ENCODE data around the gene KDF1.

The KDF1 gene

DNA sequence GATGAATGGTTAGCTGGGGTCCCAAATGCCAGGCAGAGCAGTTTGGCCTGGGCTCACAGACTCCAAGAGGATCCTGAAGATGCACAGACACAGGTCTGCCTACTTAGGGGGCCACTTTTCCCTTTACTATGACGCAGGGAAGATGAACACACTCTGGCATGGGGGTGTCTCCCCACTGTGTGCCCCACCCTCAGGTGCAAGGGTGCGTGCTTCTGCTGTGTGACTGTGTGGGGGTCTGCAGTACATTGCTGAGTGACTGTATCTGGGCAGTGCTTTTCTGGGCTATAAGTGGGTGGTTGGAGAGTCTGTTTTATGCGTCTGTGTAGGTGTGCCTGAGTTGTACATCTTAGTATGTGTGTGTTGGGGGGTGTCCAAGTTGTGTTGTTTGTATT, 50.3 kb downstream of the KDF1 start:
- H3K4me3 ChIP-seq (ENCODE audit: insufficient read depth, low read depth, low read length, poor library complexity, severe bottlenecking), result no peak overlapping the region
- H3K27me3 ChIP-seq (replicated peaks; ENCODE audit: control insufficient read depth, insufficient read depth, low read length, poor library complexity, severe bottlenecking), result no peaks in the 10 kb centered on the region
- no peaks in the 10 kb centered on the region for H3K4me1 ChIP-seq (ENCODE audit: control insufficient read depth, insufficient read depth, low read length, poor library complexity, severe bottlenecking)
- H3K9me3 ChIP-seq (ENCODE audit: control insufficient read depth, low read length), result no peaks in the 10 kb centered on the region
- H3K27ac ChIP-seq (ENCODE audit: insufficient read depth, low read length, poor library complexity, severe bottlenecking), result no peak overlapping the region
- no peak for DNase-seq
- H3K36me3 ChIP-seq (ENCODE audit: control insufficient read depth, insufficient read depth, low read length), result no peaks in the 10 kb centered on the region

DNA sequence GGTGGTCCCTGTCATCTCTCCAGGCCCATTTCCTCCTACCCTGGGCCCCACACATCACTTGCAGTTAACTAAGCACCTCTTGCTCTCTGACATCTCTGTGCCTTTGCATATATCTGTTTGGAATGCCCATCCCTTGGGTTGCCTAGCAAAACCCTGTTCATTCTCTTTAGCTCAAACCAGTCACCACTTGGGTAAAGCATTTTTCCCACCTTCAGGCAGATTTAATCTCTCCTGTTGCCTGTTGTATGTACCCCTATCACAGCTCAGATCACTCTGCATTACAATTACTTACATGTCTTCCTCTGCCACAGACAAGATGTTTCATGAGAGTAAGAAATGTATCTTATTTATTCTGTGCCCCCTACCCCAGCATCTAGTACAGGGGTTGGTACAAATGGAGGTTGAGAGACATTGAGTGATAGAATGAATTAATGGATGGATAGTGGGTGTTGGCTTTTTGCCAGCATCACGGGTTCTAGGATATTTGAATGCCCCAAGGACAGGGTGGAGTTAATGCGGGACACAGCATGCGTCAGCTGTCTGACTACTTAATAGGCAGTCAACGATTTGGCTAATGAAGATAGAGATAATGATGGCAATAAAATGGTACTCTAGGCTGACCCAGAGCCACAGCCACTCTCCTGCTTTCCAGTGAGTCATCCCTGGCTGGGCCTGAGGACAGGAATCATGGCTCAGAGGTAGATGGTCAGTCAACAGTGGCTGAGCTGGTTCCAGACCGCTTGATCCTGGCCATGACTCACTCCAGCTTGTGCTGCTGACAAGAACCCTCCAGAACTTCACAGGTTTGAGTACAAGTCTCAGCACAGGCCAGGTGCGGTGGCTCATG, 53.0 kb downstream of the KDF1 start:
- H3K4me1 ChIP-seq (ENCODE audit: control insufficient read depth, insufficient read depth, low read length, poor library complexity, severe bottlenecking), result no peaks in the 10 kb centered on the region
- H3K36me3 ChIP-seq (ENCODE audit: control insufficient read depth, insufficient read depth, low read length), result no peaks in the 10 kb centered on the region
- no peak for DNase-seq
- H3K4me3 ChIP-seq (ENCODE audit: insufficient read depth, low read depth, low read length, poor library complexity, severe bottlenecking), result no peak overlapping the region
- no peaks in the 10 kb centered on the region for H3K9me3 ChIP-seq (ENCODE audit: control insufficient read depth, low read length)
- H3K27me3 ChIP-seq (replicated peaks; ENCODE audit: control insufficient read depth, insufficient read depth, low read length, poor library complexity, severe bottlenecking), result no peaks in the 10 kb centered on the region
- H3K27ac ChIP-seq (ENCODE audit: insufficient read depth, low read length, poor library complexity, severe bottlenecking), result no peak overlapping the region

- Histone ChIP-seq H3K4me3 (ENCODE audit: insufficient read depth, low read depth, low read length, poor library complexity, severe bottlenecking) (peak overlapping the region; percentile 99), H3K36me3 (ENCODE audit: control insufficient read depth, insufficient read depth, low read length) (peaks cover 15% of the 10 kb centered on the region), H3K4me1 (ENCODE audit: control insufficient read depth, insufficient read depth, low read length, poor library complexity, severe bottlenecking) (peaks cover 9% of the 10 kb centered on the region), H3K27ac (ENCODE audit: insufficient read depth, low read length, poor library complexity, severe bottlenecking) (peak overlapping the region; percentile 92), H3K27me3 (replicated peaks; ENCODE audit: control insufficient read depth, insufficient read depth, low read length, poor library complexity, severe bottlenecking) (no peaks in the 10 kb centered on the region), H3K9me3 (ENCODE audit: control insufficient read depth, low read length) (no peaks in the 10 kb centered on the region)
- DNase-seq, result no peak
Measured at GRCh38 chr1:26900815-26901511, 59.3 kb downstream of the KDF1 start.

DNA sequence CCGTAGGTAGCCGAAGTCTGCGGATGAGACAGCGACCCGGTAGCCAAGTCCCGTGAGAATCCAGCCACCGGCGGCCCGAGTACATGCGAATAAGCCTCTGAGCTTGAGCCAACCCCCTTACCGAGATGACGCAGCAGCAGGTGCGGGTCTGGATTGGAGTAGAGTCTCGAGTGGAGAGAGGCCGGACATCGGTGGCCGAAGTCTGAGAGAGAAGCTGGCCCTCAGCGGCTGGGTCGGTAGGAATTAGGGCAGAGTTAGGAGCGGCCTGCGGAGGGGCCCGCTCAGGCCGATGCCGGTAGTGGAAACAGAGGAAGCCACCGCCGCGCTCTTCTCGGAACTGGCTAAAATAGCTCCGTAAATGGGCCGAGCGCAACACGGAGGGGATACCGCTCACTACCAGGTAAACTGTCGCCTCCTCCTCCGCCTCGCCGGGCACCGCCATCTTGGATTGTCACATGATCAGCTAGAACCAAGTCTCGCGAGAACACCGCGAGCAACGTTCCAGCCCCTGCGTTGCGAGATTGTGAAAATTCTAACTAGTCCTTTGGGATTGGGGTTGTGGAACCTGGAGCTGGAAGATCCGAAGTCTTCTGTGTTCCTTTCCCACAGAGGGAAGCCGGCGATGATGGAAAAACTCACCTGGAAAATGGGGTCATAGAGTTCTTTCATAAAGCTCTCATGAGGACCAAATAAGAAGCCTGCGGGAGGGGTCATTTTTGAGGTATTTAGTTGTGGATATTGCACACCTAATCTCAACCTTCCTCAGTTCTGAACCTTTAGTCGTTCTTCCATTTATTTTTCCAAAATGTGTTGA, 60.1 kb downstream of the KDF1 start, which contains the start of gene GPATCH3:
GPATCH3 (minus strand) TSS at position 467 of the 814 bp plus-strand sequence; CDS start at position 442, 25 bp downstream.
- no peaks in the 10 kb centered on the region for H3K27me3 ChIP-seq (replicated peaks; ENCODE audit: control insufficient read depth, insufficient read depth, low read length, poor library complexity, severe bottlenecking)
- peak; percentile 75 to 86 (median 77) for DNase-seq
- peak within 1 kb of the TSS; percentile 99 for H3K4me3 ChIP-seq (ENCODE audit: insufficient read depth, low read depth, low read length, poor library complexity, severe bottlenecking)
- peaks cover 20% of the 10 kb centered on the region for H3K36me3 ChIP-seq (ENCODE audit: control insufficient read depth, insufficient read depth, low read length)
- H3K4me1 ChIP-seq (ENCODE audit: control insufficient read depth, insufficient read depth, low read length, poor library complexity, severe bottlenecking), result peaks cover 9% of the 10 kb centered on the region
- no peaks in the 10 kb centered on the region for H3K9me3 ChIP-seq (ENCODE audit: control insufficient read depth, low read length)
- H3K27ac ChIP-seq (ENCODE audit: insufficient read depth, low read length, poor library complexity, severe bottlenecking), result peak within 1 kb of the TSS; percentile 92

All from effector memory CD4-positive, alpha-beta T cell (primary cell).